ENCODE results near the gene HOXB8.

DNA sequence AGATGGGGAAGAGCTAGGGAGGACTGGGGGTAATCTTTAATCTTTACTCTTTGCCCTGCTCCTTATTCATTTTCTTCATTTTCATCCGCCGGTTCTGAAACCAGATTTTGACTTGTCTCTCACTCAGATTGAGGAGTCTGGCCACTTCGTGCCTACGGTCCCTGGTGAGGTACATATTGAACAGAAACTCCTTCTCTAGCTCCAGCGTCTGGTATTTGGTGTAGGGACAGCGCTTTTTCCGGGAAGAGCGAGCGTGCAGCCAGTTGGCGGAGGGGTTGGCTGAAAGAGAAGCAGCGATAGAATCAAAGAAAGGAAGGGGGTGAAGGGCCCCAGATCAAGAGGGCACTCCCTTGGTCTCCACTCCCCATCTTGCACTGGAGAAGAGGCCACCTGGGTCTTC is 7.8 kb upstream of the HOXB8 start:
- TF ChIP-seq CTCF (IDR thresholded peaks at IDR 0.05) (no peak), POLR2AphosphoS5 (IDR thresholded peaks at IDR 0.05; ENCODE audit: low read depth, low read length) (no peak), TCF7L2 (IDR thresholded peaks at IDR 0.05; ENCODE audit: low read depth, low read length) (no peak), REST (IDR thresholded peaks at IDR 0.05; ENCODE audit: insufficient read depth in 1 of 2, low read depth in 2 of 2, low read length in 1 of 2) (no peak), SIN3A (IDR thresholded peaks at IDR 0.05; ENCODE audit: borderline replicate concordance, insufficient read depth, low read depth, low read length) (no peak)
